WTC11 (cell line): Measurements from ENCODE around the gene C11orf52. TPM values are rescaled to one million over a fixed set of nuclear protein-coding genes. Genes with fewer than 3 reads are reported as not detected.

Experiments
- ATAC-seq: fragments of 200-7000 bp; cut with Tn5 transposase; 2 replicates; pipeline ENCODE4 v1.10.0; 2021; ENCODE audit warnings: mild to moderate bottlenecking, moderate library complexity
- CTCF ChIA-PET: fragments of 300-600 bp; sonication (Branson Sonifier 250); formaldehyde crosslinking; loops from one replicate; lab custom pipeline; 2021; ENCODE audit warnings: antibody characterized with exemption; lab: Charles Lee
- POLR2A ChIA-PET: fragments of 350-600 bp; sonication (Branson Sonifier 250); formaldehyde crosslinking; loops from one replicate; lab custom pipeline; 2021; ENCODE audit warnings: antibody characterized with exemption; lab: Charles Lee
- DNase-seq: peaks from one replicate; pipeline ENCODE4 v3.0.0; 2021; ENCODE audit warnings: low spot score
- H3K27ac Mint-ChIP-seq: 2 replicates; pipeline ENCODE4 v1.8.0; 2021; ENCODE audit warnings: mixed read lengths
- H3K27me3 Mint-ChIP-seq: 2 replicates; pipeline ENCODE4 v1.8.0; 2021; ENCODE audit warnings: low read depth, mild to moderate bottlenecking, moderate library complexity, mixed read lengths
- H3K36me3 Mint-ChIP-seq: 2 replicates; pipeline ENCODE4 v1.8.0; 2021; ENCODE audit warnings: mixed read lengths
- H3K4me1 Mint-ChIP-seq: 2 replicates; pipeline ENCODE4 v1.8.0; 2022; ENCODE audit warnings: mixed read lengths
- H3K4me3 Mint-ChIP-seq: 2 replicates; pipeline ENCODE4 v1.8.0; 2021; ENCODE audit warnings: mild to moderate bottlenecking, moderate library complexity, mixed read lengths
- H3K9me3 Mint-ChIP-seq: 2 replicates; pipeline ENCODE4 v1.8.0; 2021; ENCODE audit warnings: mixed read lengths
- ATF2 ChIP-seq: sonication (generic); formaldehyde crosslinking; IDR thresholded peaks from 2 replicates; pipeline ENCODE4 v1.8.1; 2022; ENCODE audit warnings: low read depth, missing genetic modification reagents, borderline replicate concordance
- ATF3 ChIP-seq: sonication (generic); formaldehyde crosslinking; conservative IDR thresholded peaks from 2 replicates; pipeline ENCODE4 v1.8.1; 2022; ENCODE audit warnings: mild to moderate bottlenecking, missing genetic modification reagents
- EMX1 ChIP-seq: fragments of 250-450 bp; sonication (Bioruptor Pico); IDR thresholded peaks from 2 replicates; pipeline ENCODE4 v1.8.0; 2021; ENCODE audit warnings: mild to moderate bottlenecking
- FOXP4 ChIP-seq: sonication (generic); formaldehyde crosslinking; IDR thresholded peaks from 2 replicates; pipeline ENCODE4 v1.8.0; 2022; ENCODE audit warnings: mild to moderate bottlenecking, missing genetic modification reagents
- GRHL2 ChIP-seq: fragments of 250-450 bp; sonication (Bioruptor Pico); IDR thresholded peaks from 2 replicates; pipeline ENCODE4 v1.8.0; 2022; ENCODE audit warnings: mild to moderate bottlenecking, moderate library complexity; ENCODE audit not compliant: insufficient replicate concordance, severe bottlenecking
- HMGA2 ChIP-seq: fragments of 250-450 bp; sonication (Bioruptor Pico); IDR thresholded peaks from 2 replicates; pipeline ENCODE4 v1.4.0; 2021; ENCODE audit warnings: mild to moderate bottlenecking, moderate library complexity
- NFATC4 ChIP-seq: fragments of 250-450 bp; sonication (Bioruptor Pico); IDR thresholded peaks from 2 replicates; pipeline ENCODE4 v1.9.0; 2021; ENCODE audit warnings: mild to moderate bottlenecking
- OVOL2 ChIP-seq: fragments of 250-450 bp; sonication (Bioruptor Pico); IDR thresholded peaks from 2 replicates; pipeline ENCODE4 v1.9.0; 2021; ENCODE audit warnings: mild to moderate bottlenecking, borderline replicate concordance
- PRRX2 ChIP-seq: fragments of 250-450 bp; sonication (Bioruptor Pico); IDR thresholded peaks from 2 replicates; pipeline ENCODE4 v1.8.0; 2021; ENCODE audit warnings: mild to moderate bottlenecking
- ZMAT4 ChIP-seq: fragments of 250-450 bp; sonication (Bioruptor Pico); IDR thresholded peaks from 2 replicates; pipeline ENCODE4 v1.9.0; 2021; ENCODE audit warnings: mild to moderate bottlenecking
- ZNF121 ChIP-seq: sonication (generic); formaldehyde crosslinking; IDR thresholded peaks from 2 replicates; pipeline ENCODE4 v1.8.0; 2023; ENCODE audit warnings: missing genetic modification reagents
- ZNF263 ChIP-seq: sonication (generic); formaldehyde crosslinking; IDR thresholded peaks from 2 replicates; pipeline ENCODE4 v1.8.1; 2022; ENCODE audit warnings: low read depth, mild to moderate bottlenecking, moderate library complexity, missing genetic modification reagents
- ZNF281 ChIP-seq: sonication (generic); formaldehyde crosslinking; IDR thresholded peaks from 2 replicates; pipeline ENCODE4 v1.8.0; 2023; ENCODE audit warnings: mild to moderate bottlenecking, missing genetic modification reagents
- ZNF423 ChIP-seq: fragments of 250-450 bp; sonication (Bioruptor Pico); IDR thresholded peaks from 2 replicates; pipeline ENCODE4 v2.1.2; 2022; ENCODE audit warnings: mild to moderate bottlenecking, moderate library complexity
- ZNF425 ChIP-seq: fragments of 250-450 bp; sonication (Bioruptor Pico); conservative IDR thresholded peaks from 2 replicates; pipeline ENCODE4 v1.9.0; 2021; ENCODE audit warnings: mild to moderate bottlenecking
- ZNF671 ChIP-seq: fragments of 250-450 bp; sonication (Bioruptor Pico); IDR thresholded peaks from 2 replicates; pipeline ENCODE4 v1.8.0; 2021; ENCODE audit warnings: mild to moderate bottlenecking
- total RNA-seq: library from RNA; stranded (reverse); gene quantifications from 3 replicates; pipeline ENCODE4 v1.2.3, GENCODE V29; 2021
- TF ChIP-seq, protein P1 (sequence below): fragments of 250-450 bp; sonication (Bioruptor Pico); IDR thresholded peaks from 2 replicates; pipeline ENCODE4 v1.8.0; 2021; ENCODE audit warnings: mild to moderate bottlenecking
- TF ChIP-seq, protein P2 (sequence below): sonication (generic); formaldehyde crosslinking; IDR thresholded peaks from 2 replicates; pipeline ENCODE4 v1.8.1; 2022; ENCODE audit warnings: missing genetic modification reagents, borderline replicate concordance
- TF ChIP-seq, protein P3 (sequence below): sonication (generic); formaldehyde crosslinking; IDR thresholded peaks from 2 replicates; pipeline ENCODE4 v1.8.0; 2023; ENCODE audit warnings: missing genetic modification reagents, mild to moderate bottlenecking, borderline replicate concordance

Gene C11orf52
- total RNA-seq, 1 experiment from 2014 or later: 2.1 TPM

- H3K9me3 Mint-ChIP-seq: peaks cover under 1% of the 10 kb centered on the region
- H3K36me3 Mint-ChIP-seq: peaks cover 11% of the 10 kb centered on the region; the same call in 1 of the 2 replicates
- H3K27ac Mint-ChIP-seq: no peak overlapping the region; the same call in 1 of the 2 replicates
- CTCF ChIA-PET: interaction anchor here (7.7 kb wide), 1 partner anchor 18 kb away, joined by 53 read pairs; no protein-coding TSS in a partner anchor
- H3K4me3 Mint-ChIP-seq: no peak overlapping the region
- H3K4me1 Mint-ChIP-seq: peaks cover 32% of the 10 kb centered on the region
- no peak for TF ChIP-seq FOXP4 (CRISPR knock-in tag)
- no peak for TF ChIP-seq ZNF263 (CRISPR knock-in tag)
- TF ChIP-seq, protein P1, sequence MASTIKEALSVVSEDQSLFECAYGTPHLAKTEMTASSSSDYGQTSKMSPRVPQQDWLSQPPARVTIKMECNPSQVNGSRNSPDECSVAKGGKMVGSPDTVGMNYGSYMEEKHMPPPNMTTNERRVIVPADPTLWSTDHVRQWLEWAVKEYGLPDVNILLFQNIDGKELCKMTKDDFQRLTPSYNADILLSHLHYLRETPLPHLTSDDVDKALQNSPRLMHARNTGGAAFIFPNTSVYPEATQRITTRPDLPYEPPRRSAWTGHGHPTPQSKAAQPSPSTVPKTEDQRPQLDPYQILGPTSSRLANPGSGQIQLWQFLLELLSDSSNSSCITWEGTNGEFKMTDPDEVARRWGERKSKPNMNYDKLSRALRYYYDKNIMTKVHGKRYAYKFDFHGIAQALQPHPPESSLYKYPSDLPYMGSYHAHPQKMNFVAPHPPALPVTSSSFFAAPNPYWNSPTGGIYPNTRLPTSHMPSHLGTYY (CRISPR knock-in tag): no peak
- TF ChIP-seq ATF3: no peak
- TF ChIP-seq ZNF425: no peak
- no peak for TF ChIP-seq HMGA2 (CRISPR knock-in tag)
- TF ChIP-seq ATF2 (CRISPR knock-in tag): no peak
- no peak for TF ChIP-seq OVOL2 (CRISPR knock-in tag)
- TF ChIP-seq NFATC4: no peak
- TF ChIP-seq ZNF671 (CRISPR knock-in tag): no peak
- TF ChIP-seq, protein P2, sequence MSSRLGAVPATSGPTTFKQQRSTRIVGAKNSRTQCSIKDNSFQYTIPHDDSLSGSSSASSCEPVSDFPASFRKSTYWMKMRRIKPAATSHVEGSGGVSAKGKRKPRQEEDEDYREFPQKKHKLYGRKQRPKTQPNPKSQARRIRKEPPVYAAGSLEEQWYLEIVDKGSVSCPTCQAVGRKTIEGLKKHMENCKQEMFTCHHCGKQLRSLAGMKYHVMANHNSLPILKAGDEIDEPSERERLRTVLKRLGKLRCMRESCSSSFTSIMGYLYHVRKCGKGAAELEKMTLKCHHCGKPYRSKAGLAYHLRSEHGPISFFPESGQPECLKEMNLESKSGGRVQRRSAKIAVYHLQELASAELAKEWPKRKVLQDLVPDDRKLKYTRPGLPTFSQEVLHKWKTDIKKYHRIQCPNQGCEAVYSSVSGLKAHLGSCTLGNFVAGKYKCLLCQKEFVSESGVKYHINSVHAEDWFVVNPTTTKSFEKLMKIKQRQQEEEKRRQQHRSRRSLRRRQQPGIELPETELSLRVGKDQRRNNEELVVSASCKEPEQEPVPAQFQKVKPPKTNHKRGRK (CRISPR knock-in tag): no peak
- TF ChIP-seq, protein P3, sequence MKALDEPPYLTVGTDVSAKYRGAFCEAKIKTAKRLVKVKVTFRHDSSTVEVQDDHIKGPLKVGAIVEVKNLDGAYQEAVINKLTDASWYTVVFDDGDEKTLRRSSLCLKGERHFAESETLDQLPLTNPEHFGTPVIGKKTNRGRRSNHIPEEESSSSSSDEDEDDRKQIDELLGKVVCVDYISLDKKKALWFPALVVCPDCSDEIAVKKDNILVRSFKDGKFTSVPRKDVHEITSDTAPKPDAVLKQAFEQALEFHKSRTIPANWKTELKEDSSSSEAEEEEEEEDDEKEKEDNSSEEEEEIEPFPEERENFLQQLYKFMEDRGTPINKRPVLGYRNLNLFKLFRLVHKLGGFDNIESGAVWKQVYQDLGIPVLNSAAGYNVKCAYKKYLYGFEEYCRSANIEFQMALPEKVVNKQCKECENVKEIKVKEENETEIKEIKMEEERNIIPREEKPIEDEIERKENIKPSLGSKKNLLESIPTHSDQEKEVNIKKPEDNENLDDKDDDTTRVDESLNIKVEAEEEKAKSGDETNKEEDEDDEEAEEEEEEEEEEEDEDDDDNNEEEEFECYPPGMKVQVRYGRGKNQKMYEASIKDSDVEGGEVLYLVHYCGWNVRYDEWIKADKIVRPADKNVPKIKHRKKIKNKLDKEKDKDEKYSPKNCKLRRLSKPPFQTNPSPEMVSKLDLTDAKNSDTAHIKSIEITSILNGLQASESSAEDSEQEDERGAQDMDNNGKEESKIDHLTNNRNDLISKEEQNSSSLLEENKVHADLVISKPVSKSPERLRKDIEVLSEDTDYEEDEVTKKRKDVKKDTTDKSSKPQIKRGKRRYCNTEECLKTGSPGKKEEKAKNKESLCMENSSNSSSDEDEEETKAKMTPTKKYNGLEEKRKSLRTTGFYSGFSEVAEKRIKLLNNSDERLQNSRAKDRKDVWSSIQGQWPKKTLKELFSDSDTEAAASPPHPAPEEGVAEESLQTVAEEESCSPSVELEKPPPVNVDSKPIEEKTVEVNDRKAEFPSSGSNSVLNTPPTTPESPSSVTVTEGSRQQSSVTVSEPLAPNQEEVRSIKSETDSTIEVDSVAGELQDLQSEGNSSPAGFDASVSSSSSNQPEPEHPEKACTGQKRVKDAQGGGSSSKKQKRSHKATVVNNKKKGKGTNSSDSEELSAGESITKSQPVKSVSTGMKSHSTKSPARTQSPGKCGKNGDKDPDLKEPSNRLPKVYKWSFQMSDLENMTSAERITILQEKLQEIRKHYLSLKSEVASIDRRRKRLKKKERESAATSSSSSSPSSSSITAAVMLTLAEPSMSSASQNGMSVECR (CRISPR knock-in tag): no peak
- no peak for TF ChIP-seq GRHL2 (CRISPR knock-in tag)
- TF ChIP-seq ZNF423 (CRISPR knock-in tag): no peak
- no peak for TF ChIP-seq EMX1 (CRISPR knock-in tag)
- TF ChIP-seq ZNF281: no peak
- TF ChIP-seq ZMAT4: no peak
- TF ChIP-seq ZNF121 (CRISPR knock-in tag): no peak
- no peak for TF ChIP-seq PRRX2 (CRISPR knock-in tag)
- TF ChIP-seq, all 79 proteins: peak for 0
- DNase-seq (no peak), ATAC-seq (no peak)
- POLR2A ChIA-PET: no interaction called here
- H3K27me3 Mint-ChIP-seq: no peaks in the 10 kb centered on the region
Measured at GRCh38 chr11:111963931-111964340, 45.2 kb downstream of the C11orf52 start.
